Right renal cortex interstitium (tissue), 3 donors: ENCODE measurements around the gene PDE4B. TPM values are rescaled to one million over a fixed set of nuclear protein-coding genes. Genes with fewer than 3 reads are reported as not detected.

Experiments used
- DNase-seq, 3 donors: peaks; one replicate each; pipeline ENCODE4 v3.0.0-alpha.2; 2013; ENCODE audit warnings: low read depth in 3 of 3, low spot score in 2 of 3
- polyA plus RNA-seq, 3 donors: library from polyadenylated mRNA; unstranded; fragments of 120-200 nt; gene quantifications; one replicate each; pipeline ENCODE4 v1.2.1, GENCODE V29; 2013; ENCODE audit not compliant: insufficient read length in 3 of 3

Gene PDE4B
- polyA plus RNA-seq, 3 donors: 7.3 to 10.0 (median 10.0) TPM

DNA sequence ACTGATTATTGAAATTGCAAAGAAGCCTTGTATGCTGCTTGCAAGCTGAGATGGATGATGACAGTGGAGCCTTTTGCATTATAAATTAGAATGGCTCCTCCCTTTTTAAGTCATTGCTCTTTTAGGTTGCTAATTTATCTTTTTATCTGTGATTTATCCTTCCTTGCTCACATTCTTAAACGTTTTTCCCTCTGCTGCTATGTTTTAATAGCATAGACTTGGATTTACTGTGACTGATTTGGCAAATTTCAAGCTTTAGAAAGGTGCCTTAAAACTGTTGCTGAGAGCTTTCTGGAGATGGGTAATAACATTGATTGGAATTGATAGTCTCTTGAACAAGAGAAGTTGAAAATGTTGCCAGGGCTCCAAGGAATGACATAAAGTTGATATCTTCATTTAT is 427.8 kb downstream of the PDE4B start:
- DNase-seq: no peak

DNA sequence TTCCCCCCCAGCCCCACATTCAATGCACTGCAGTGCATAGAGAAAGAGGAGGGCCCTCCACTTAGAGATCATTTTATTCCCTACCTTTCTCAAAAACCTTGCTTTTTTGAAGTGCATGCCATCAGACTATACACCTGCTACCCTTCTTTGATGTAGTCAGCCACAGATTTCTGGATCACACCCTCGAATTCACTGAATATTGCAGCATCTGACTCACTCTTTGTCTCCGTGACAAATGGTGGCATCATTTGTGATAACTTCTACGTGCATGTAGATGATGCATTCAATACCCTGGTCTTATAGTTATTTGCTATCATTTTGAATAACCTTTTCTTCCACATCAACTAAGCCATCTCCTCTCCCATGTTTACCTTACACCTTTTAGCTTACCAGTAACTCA is 431.0 kb downstream of the PDE4B start:
- DNase-seq: no peak

DNA sequence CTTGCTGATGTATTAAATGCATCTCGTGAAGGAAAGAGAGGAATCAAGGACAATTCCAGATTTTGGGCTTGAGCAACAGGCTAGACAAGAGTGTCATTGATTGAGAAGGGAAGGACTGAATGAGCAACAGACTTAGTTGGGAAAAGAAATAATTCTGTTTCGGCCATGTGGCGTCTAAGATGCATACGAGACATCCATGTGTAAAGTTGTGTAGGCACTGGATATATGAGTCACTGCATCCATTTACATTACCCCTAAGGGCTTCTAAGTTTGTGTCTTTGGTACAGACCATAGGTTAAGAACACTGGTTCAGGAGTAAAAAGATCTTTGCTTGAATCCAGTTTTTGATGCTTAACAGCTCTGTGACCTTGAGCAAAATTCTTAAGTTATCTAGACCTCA is 434.3 kb downstream of the PDE4B start:
- no peak for DNase-seq

DNA sequence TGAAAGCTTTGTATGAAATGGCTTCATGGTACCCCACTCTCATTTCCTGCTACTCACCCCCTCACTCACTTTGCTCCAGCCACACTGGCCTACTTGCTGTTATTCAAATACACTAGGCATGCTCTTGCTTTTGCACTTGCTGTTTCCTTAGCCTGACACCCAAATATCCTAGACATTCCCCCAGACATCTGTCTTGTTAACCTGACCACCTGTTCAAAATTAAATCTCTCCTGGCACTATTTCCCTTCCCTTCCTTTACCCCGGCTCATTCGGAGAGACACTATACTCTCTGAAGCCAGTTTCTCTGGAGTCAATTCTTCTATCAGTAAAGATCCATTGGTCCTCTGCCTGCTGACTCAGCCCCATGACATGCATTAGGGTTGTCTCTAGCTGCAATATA is 435.3 kb downstream of the PDE4B start:
- DNase-seq: no peak

DNA sequence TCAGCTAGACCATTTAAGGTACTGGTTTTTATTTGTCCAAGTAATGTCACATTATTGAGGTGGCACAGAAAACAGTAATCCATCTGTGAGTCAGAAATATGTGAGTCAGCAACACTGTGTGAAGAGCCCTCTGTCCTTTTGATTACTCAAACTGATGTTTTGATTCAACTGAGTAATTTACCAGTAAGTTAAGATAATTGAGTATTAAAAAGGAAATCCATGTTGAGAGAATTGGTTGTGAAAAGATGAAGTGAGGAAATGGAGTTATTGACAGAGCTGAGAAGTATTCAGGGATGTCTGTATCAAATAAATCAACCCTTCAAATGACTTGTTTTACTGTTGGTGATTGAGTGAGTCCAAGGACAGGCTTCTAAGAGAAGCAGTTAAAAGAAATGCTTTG is 438.5 kb downstream of the PDE4B start:
- no peak for DNase-seq

DNA sequence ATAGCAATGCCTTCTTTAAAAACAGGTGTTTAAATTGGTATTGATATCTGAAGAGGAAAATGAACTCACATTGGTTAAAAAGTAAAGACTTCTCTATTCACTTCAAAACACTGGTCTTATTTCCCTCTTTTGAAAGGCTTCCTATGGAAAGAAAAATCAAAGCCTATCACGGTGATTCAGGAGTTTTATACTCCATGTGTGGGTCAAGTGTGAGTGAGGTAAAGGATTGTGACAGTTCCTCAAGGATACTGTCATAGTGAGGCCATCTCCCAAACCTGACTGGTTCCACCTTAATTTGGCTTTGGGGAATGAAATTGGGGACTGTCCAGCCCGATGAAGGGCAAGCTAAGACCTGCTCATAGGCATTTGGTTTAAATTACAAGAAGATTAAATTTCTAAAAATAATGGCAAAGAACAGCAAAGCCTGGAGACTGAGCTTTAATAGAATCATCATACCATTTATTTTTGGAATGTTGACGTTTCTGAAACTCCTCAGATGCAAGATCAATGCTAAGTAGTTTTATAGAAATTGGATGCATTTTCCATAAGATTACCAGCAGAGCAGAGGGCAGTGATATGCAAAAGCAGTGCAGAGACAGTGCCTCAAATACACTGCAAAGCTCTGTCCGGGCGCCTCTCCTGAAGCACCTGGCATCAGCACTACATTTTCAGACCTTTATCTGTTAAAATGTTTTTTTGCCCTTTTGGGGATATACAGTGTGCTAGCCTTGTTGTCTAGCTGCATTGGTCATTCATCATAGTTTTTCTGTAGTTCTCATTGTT is 439.2 kb downstream of the PDE4B start:
- no peak for DNase-seq

DNA sequence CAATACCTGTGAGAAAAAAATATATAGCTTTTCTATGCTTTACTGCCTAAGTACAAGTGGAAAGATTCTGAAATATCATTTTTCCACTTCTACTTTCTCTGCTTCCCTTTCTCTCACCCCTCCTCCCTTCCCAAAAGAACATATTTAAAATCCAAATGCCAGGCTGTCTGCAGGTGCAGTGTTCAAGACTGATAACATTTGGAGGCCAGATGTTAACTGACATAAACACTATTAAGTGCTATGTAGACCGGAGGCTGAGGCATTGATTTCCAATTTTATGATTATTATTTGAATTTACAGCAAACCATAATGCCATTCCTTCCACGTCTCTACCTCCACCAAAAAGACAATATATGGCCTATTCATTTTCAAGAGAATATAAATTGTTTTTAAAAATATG is 444.3 kb downstream of the PDE4B start:
- DNase-seq: no peak

DNA sequence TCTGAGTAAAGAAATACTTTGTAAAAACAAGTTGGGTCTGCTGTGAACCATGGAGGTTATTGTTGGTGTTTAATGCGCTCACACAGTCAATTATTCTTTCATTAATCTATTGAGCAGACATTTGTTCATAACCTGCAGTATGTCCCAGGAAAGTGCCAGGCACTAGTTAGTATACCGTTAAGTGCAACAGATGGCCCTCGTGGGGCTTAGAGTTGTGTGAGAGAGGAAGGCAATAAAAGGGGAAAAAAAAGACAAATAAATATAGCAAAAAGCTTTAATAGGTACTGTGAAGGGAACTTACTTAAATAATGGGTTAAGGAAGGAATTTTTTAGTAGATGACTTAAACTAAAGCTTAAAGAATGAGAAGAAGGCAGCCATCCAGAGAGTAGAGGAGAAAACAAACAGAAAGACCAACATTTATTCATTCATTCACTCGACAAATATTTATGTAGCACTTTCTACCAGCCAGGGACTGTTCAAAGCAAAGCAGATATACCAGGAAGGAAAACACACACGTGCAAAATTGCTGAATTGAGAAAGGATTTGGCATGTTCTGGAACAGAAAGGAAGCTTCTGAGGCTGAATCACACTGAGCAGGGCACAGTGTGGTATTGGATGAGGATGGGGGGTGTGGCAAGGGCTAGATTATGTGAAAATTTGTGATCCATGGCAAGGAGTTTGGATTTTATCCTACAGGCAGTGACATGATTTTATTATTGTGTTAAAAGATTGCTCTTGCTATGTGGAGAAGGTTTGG is 445.2 kb downstream of the PDE4B start:
- no peak for DNase-seq

DNA sequence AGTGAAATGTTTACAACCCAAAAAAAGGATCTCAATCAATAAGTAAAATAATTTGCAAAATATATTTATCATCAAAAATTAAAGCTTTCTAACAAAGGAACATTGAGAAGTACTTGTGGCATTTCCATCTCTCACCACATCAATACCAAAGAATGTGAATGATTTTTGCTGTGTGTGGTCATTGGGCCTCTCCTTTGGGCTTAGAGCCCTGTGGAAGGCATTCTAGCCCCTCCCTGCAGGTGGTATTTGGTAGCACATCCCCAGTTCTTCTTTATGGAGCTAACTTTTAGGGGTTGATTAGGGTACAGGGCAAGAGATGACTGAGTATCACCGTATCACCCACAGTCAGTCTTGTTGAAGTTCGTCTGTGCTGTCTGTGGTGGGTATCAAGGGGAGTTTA is 447.1 kb downstream of the PDE4B start:
- DNase-seq: no peak

DNA sequence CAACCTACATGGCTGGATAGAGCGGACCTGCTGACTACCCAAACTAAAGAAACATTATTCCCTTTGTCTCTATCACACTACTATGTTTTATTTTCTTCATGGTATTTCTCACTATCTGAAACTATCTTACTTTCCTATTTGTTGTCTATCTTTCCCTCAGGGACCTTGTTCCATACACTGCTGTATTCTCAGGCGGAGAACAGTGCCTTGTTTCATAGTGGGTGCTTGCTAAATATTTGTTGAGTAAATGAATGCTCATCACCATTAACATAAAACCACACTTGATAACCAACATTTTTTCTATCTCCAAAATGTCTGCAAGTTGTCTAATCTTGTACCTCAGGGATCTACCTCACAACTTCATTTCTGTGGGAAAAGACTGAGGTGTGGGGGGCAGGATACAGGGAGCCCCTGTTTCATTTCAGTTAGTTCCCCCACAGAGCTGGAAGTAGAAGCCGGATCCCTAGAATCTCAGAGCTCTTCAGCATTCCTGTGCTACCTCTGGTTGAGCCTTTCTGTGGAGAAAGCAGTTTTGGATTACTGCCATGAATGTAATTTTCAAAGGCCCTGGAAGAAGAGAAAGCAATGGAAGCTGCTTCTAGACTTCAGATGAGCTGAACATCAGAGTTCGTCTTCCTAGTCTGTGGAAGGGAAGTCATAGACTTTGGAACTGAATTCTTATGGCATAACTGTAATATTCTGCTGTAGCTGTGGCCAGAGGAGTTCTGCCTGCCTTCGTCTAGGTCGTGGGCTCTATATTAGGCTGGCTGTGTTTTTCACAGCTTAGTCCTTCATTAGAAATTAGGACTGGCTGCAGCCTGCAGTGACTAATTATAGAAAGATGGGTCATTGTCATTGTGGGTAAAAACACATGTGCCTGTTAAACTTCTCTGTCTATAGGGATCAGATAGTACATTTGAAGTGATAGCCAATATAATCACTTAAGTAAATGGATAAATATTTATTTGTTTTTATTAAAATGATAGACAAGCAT is 448.1 kb downstream of the PDE4B start:
- DNase-seq: no peak

DNA sequence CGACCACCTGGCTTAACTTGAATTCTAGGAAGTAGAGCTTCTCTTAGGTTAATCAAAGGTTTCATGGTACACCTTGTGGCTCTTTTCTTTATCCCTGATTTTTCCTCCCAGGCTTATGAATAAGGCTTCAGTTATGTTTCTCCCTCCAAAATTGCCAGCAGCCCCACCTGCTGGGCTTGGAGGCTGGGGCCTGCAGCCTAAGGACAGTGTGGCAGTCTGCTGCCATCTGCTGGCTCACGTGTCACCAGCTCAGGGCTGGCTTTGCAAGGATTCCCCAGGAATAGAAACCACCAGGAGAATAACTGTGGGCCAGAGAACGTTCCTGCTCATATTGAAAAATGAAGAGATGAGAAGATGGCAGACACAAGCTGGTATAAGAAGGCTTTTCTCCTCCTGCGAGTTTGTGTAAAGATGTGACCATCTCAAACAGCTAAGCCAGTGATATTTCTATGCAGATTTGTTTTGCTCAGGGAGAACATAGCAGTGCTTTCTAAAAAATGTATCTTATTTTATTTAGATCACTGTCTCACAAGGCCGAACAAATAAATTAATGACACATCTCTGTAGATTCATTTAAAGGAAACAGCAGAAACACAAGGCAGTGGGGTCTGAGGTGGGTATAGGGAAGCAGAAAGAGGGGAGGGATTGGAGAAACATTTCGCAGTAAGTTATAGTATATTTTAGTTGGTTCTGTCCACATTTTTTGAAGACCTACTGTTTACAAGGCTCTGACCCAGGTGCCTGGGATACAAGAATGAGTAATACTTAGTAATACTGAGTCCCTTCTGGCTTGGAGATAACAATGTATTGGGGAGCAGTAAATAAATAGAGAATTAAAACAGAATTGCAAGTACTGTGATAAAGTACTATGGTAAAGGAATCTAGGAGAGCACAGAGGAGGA is 450.2 kb downstream of the PDE4B start:
- peak; percentile 56 to 71 (median 68) for DNase-seq

DNA sequence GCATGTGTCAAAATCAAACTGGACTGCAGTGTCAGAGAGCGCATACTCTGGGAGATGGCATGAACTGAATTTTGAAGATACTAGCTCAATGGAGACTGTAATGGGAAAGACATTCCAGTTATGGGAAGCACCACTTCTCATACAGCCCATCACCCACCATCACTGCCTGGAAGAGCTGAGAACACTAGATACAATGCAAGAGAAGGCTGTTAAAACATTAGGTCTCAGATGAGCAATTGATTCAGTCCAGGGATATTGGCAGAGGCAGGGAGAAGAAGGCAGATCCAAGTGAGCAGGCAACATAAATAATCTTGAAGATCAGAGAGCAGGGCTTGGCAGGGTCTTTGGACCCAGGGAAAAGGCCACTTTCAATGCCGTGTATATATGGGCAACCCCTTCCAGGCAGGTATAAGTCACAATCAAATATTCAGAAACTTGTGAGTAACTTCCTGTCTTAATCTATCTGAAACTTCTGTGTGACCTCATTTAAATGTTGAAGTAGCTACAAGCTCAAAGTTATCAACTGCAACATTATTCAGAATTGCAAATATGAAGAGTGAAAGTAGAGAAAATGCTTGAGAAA is 450.9 kb downstream of the PDE4B start:
- no peak for DNase-seq

DNA sequence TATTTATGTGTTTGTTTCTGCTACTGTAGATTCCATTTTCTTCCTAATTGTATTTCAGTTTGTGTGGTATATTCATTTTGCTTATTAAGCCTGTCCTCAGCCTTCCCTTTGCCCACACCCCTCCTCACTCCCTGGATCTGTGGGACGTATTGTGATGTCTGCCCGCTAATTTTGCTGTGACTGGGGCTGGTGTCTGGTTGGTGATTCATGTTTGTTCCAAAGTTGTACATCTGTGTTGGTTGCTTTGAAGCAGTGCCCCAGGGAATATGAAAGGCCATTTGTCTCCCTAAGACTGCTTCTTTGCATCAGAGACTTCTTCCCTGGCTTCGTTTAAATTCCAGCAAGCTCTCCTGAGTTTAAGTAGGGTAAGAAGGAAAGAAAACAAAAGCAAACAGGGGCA is 451.7 kb downstream of the PDE4B start:
- no peak for DNase-seq

DNA sequence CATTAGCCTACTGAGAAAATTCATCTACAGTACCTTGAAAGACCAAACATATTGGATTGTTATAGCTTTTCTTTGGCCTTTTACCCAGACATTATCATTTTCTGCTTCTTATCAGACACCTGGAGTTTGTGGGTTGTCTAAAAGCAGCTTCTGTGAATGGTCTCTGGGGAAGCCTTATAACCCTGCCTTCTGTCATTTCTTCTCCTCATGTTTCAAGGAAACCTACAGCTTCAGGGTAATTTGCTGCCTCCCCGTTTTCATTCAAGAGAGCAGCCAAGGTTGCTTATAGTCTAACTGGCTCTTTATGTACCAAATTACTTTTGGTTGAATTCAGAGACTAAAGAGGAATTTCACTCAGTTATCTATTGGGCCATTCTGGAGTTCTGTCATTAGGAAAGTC is 453.0 kb downstream of the PDE4B start:
- no peak for DNase-seq

DNA sequence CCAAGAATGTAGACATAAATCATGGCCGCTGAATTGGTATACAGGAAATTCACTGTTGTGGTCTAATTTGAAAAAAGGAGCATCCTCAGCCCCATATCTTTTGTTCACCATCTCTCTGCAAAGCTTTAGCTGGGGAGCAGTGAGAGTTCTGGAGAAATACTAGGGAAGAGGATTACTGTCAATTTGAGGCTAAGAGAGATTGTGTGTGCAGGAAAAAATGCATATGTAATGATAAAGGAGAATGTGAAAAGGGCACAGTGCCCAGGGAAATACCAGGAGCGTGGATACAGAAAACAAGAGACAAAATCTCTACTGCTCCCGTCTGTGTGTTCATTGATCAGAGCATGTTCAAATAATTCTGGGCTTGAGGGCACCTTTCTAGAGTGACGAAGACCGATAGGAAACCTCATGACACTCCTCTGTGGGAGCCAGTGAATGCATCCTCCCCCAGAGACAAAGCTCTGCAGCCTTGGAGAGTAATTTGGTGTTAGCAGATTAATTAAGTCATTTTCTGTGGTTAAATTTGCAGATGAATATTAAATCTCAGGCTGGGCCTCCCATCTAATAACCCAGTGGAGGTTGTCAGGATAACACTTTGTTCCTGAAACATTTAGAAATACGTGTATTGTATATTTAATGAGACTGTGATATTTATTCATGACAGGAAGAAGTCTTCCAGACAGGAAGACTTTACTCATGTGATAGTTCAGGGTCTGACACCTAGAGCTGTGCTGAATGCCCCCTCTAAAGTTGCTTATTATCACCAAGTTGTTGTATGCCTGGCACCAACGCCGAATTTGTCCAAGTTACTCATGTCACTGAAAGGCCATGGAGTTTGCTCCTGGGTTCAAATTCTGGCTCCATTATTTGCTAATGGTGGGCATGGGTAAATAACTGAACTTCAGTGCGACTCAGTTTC is 453.9 kb downstream of the PDE4B start:
- DNase-seq: no peak

DNA sequence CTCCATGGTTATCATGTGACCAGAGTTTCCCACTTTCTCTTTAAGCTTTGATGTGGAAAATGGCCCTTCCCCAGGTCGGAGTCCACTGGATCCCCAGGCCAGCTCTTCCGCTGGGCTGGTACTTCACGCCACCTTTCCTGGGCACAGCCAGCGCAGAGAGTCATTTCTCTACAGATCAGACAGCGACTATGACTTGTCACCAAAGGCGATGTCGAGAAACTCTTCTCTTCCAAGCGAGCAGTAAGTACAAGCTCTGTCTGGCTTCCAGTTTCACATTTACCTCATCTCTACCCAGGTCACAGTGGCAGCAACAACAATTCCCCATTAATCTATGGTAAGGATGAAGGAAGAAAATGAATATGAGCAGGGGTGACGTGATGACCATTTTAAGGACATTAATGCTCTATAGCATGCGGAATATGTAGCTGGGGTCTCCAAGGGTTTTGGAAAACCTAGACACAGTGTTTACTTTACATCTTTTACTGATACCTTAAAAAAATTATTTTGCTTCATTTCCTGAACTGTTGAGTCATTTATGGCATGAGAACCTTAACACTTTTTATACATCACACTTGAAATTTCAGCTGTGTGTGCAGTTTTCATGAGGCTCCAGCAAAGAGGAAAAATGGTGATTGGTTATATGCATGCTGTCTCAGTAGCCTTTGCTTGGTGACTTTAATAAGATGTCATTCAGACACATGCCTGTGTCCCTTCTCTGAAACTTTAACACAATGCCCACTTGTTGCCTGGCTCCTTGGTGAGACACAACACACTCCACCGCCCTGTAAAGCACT is 454.9 kb downstream of the PDE4B start:
- no peak for DNase-seq

DNA sequence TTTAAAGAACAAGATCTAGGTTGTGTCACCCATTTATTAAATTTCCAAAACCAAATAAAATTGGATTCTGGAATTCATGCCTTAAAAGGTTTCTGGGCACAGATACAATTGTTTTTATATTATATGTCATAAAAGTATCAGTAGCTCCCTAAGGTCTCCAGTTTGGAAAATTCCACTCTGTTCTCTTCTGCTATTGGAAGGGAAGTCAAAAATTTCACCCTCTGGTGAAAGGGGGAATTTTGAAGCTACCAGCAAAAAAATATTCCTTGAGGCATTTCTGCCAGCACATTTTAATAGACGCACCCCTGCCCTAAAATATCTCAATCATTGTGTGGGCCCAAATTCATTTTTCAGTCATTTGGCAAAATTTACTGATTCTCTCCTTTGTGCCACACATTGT is 455.6 kb downstream of the PDE4B start:
- no peak for DNase-seq

DNA sequence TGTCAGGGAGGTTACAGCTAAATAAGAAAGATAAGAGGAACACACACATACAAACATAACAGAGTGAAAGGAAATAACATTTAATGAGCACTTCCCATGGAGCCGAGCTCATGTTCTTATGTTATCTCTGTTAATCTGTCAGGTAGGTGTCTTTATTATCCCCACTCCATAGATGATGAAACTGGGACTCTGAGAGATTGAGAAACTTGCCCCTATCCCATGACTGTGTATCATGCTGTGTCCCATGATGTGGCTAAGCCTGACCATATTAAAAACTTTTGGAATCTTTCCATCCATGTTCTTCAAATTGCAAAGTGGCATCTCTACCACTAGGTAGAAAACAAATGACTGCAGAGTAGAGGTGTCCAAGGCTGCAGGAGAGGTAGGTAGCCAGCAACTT is 456.1 kb downstream of the PDE4B start:
- no peak for DNase-seq
